Liver (tissue), 3 donors: Measurements from ENCODE around the gene CLIC3.

ENCODE experiments used
- CTCF ChIP-seq: fragments of 150-350 bp; IDR thresholded peaks from 2 replicates; pipeline ENCODE4 v1.5.1; 2017; ENCODE audit warnings: improper control_type of control experiment, low read depth, low read length; ENCODE audit not compliant: missing input control
- JUND ChIP-seq, 2 donors: IDR thresholded peaks; 2 replicates each; pipeline ENCODE4 v1.6.1; 2016; ENCODE audit warnings: antibody characterized with exemption in 2 of 2
- RAD21 ChIP-seq, 2 donors: IDR thresholded peaks; 2 replicates each; pipeline ENCODE4 v1.6.1; 2016; ENCODE audit warnings: antibody characterized with exemption in 2 of 2, mild to moderate bottlenecking in 2 of 2
- SP1 ChIP-seq: IDR thresholded peaks from 2 replicates; pipeline ENCODE4 v1.6.1; 2018; ENCODE audit warnings: antibody characterized with exemption, mild to moderate bottlenecking
- TAF1 ChIP-seq: conservative IDR thresholded peaks from 2 replicates; pipeline ENCODE4 v1.6.1; 2016; ENCODE audit warnings: antibody characterized with exemption, mild to moderate bottlenecking
- YY1 ChIP-seq: IDR thresholded peaks from 2 replicates; pipeline ENCODE4 v1.6.1; 2016; ENCODE audit warnings: antibody characterized with exemption, mild to moderate bottlenecking
- donor health status: healthy.
- donor health status: healthy.

- TF ChIP-seq TAF1 (no peak), CTCF (no peak), JUND (IDR thresholded peaks at IDR 0.05) (no peak), YY1 (no peak), RAD21 (IDR thresholded peaks at IDR 0.05) (no peak), SP1 (no peak)
These were observed 27.2 kb upstream of the CLIC3 start for GRCh38 chr9:137023583-137023991.
